ENCODE results near the gene MCM3AP.

Gene MCM3AP

DNA sequence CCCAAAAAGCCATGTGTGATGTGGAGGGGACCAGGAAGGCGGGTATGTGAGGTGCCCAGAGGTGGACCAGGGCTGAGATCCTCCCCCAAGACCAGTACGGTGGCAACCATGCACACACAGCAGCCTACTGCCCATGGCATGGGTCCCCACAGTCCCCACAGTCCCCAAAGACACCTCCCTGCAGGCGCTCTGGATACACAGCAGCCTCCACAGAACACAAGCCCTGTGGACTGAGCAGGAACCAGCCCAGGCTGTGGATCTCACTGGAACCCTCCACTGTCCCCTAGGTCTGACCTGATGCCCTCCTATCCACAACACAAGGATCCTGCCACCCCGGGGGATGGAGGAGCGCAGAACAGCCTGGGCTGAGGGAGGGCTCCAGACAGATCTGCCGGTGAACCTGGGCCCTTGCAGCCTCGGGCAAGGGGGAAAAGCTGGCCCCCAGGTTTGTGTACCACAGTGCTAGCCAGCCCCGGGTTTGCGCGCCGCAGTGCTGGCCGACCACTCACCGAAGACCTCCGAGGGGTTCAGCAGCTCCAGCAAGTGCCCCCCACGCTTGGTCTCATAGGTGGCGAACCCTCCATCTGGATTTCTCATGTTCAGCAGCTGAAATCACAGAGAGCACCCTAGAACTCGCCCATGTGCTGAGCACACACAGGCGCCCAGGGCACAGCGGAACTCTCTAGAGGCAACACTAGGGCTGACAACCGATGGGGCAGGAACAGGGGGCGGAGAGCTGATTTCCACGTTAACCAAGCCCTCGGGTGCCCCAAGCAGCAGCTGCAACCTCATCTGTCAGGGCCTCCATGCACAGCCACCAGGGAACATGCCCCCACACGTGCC is 79.0 kb downstream of the MCM3AP start:
- no peak for TF ChIP-seq GATA2 (IDR thresholded peaks at IDR 0.05; ENCODE audit: low read depth, low read length)
- TF ChIP-seq GATA3 (IDR thresholded peaks at IDR 0.05; ENCODE audit: low read depth, low read length), result no peak

DNA sequence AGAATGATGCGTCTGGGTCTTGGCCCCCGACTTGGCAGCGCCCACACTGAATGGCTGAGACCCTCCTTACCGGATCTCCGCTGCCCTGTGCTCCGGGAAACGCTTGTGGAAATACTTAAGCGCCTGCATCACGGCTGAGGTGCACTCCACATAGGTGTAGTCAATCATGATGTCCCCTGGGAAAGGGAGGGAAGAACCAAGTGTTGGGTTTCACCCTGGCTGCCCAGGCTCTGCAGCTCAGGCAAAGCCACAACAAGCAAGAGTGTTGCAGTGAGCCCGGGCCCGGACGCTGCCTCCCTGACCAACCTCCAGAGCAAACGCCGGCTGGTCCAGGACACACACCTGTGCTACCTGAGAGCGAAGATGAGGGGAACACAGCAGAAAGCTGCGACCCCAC is 79.6 kb downstream of the MCM3AP start:
- TF ChIP-seq GATA2 (IDR thresholded peaks at IDR 0.05; ENCODE audit: low read depth, low read length), result no peak
- no peak for TF ChIP-seq GATA3 (IDR thresholded peaks at IDR 0.05; ENCODE audit: low read depth, low read length)

DNA sequence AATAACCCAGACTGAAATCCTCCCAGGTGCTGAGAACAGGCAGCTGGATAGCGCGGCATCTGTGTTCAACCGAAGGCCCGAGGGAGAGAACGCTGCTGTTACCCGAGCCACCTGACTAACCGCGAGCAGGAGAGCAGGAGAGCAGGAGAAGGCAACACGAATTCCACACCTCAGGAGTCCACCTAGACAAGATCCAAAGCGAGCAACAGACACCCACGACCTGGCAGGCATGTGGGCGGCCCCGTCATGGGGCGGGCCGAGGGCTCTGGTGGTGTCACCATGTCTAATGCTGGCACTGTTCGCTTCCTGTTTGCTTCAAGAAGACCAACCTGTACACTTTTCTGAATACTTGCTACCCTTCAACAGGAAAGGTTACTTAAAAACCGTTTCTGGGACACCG is 80.2 kb downstream of the MCM3AP start:
- no peak for TF ChIP-seq GATA3 (IDR thresholded peaks at IDR 0.05; ENCODE audit: low read depth, low read length)
- no peak for TF ChIP-seq GATA2 (IDR thresholded peaks at IDR 0.05; ENCODE audit: low read depth, low read length)

DNA sequence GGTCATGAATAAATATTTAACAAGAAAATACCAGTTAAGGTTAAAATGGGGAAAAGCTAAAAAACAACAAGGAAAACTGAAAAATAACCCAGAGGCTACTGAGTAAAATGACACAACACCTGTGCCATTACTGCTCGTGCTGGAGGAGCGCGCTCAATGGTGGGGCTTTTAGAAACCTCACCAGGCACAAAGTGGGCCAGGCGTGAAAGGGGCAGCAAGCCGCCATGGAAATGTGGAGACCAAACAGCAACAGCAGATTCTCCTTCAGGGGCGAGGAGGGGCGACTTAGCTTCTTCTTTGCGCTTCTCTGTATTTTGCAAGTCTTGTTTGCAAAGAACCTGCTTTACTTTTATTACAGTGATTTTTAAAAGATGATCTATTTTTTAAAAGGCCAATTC is 82.2 kb downstream of the MCM3AP start:
- TF ChIP-seq GATA3 (IDR thresholded peaks at IDR 0.05; ENCODE audit: low read depth, low read length), result no peak
- TF ChIP-seq GATA2 (IDR thresholded peaks at IDR 0.05; ENCODE audit: low read depth, low read length), result no peak

DNA sequence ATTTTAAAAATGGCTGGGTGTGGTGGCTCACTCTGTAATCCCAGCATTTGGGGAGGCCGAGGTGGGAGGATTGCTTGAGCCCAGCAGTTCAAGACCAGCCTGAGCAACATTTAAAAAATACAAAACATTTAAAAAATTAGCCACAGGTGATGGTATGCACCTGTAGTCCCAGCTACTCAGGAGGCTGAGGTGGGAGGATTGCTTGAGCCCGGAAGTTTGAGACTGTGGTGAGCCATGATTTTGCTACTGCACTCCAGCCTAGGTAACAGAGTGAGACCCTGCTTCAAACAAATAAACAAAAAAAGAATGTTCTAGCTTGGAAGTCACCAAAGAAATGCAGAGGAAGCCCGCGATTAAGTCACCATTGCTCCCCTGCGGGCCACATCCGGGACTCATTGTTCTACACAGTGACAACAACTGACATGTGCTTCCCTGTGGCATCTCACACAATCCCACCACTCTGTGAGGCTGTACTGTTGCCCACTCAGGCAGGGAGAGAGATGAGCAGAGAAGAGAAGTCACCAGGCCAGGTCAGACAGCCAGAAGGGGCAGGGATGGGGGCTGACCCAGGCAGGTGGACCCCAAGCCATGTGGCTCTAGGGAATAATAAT is 82.7 kb downstream of the MCM3AP start:
- TF ChIP-seq GATA3 (IDR thresholded peaks at IDR 0.05; ENCODE audit: low read depth, low read length) (no peak), GATA2 (IDR thresholded peaks at IDR 0.05; ENCODE audit: low read depth, low read length) (no peak)

DNA sequence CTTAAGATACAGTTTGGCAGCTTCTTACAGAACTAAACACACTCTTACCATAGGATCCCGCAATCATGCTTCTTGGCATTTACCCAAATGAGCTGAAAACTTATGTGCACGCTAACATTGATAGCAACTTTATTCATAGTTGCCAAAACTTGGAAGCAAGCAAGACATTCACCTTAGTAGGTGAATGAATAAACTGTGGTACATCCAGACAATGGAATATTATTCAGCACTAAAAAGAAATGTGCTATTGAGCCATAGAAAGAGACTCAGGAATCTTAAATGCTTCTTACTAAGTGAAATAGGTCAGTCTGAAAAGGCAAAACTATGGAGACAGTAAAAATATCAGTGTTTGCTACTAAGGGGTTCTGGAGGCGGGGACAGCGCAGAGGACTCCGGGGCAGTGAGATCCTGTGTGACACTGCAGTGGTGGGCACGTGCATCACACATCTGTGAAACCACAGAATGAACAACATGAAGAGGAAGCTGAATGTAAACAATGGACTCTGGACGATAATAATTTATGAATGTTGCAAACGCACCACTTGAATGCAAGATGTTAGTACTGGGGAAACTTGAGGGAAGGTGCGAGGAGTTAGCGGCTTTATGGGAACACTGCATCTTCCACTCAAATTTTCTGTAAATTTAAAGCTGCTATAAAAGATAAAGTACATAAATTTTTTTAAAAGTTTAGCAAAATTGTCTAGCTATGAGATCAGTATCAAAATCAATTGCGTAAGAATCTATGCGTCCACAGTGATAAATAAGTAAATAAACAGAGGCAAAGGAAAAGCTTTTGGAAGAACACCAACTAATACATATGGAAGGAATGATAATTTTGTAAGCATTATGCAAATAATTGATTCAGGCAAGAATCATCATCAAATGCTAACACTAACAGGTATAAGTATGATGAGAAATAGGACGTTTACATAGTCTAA is 85.7 kb downstream of the MCM3AP start:
- TF ChIP-seq GATA2 (IDR thresholded peaks at IDR 0.05; ENCODE audit: low read depth, low read length) (no peak), GATA3 (IDR thresholded peaks at IDR 0.05; ENCODE audit: low read depth, low read length) (no peak)

DNA sequence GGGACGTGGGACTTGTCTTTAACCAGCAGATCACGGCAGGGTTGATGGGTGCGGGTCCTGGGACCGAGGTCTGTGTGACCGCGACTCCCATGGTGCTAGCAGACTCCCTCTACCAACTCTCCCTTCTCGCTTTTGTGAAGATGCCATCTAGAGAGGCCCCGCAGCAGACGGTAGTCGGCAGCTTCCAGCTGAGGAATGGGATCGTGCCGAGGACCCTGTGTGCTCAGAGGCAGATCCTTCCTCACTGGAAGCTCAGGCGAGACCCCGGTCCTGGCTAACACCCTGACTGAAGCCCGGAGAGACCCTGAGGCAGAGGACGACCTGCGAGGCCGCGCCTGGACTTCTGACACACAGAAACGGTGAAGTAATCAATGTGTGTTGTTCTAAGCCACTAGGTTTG is 88.7 kb downstream of the MCM3AP start:
- no peak for TF ChIP-seq GATA2 (IDR thresholded peaks at IDR 0.05; ENCODE audit: low read depth, low read length)
- TF ChIP-seq GATA3 (IDR thresholded peaks at IDR 0.05; ENCODE audit: low read depth, low read length), result no peak

DNA sequence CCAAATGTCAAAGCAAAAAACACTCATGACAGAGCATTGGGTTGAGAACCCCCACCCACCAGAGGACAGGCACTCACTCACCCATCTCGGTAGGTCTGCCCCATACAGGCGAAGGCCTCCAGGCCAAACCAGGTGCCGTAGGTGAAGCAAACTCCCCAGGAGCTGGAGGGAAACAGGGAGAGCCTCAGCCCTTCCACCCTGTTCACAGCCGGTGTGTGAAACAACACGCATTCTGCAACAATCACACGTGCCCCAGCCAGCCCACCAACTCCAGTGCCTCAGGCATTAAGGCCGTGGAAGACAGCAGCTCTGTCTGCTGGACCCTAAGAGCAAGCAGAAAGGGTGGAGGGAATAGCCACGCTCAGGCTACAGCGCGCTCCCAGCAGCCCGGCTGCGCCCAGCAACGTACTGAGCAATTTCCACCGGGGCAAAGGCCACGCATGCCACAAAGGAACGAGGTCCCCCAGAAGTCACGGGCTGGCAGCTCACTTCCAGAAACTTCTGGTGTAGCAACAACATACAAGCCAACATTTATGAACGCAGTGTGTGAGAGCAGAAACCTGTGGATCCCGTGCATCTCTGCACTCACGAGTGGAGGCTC is 89.7 kb downstream of the MCM3AP start:
- TF ChIP-seq GATA3 (IDR thresholded peaks at IDR 0.05; ENCODE audit: low read depth, low read length) (no peak), GATA2 (IDR thresholded peaks at IDR 0.05; ENCODE audit: low read depth, low read length) (no peak)

DNA sequence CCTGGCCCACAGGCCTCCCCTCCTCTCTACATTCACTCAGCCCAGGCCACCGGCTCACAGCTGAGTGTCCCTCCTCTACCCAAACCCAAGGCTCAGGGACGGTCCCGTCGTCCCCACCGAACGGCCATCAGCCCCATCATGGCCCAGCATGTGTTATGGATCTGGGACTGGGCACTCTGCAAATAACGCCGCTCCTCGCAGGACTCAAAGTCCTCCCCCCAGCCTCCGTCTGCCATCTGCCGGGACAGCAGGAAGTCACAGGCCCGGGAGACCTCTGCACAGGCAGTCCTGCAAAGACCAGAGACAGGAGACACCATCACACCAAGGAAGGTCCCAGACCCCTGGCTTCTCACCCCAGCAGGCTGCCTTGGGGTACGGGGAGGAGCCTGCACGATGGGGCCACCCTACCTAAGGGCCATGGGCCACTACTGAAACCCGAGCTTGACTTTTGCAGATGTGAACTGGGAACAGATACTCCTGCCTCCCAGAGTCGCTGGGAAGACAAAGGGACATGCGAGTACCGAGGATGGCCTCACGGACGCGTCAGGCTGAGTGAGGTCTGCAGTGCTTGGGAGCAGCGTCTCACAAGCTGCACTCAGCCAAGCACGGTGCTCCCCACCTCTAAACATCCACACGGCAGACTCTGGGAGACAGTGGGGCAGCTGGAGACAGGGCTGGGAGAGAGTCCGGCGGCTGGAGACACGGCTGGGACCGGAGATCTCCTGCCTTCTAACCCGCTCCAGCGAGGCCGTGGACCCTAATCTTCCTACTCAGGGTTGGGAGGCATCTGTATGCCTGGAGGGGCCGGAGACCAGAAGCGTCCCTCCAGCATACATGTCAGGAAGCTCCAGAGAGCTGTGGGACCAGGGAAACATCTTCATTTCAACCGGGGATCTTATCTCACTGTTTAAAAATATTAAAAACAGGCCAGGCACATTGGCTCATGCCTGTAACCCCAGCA is 90.8 kb downstream of the MCM3AP start:
- TF ChIP-seq GATA3 (IDR thresholded peaks at IDR 0.05; ENCODE audit: low read depth, low read length) (no peak), GATA2 (IDR thresholded peaks at IDR 0.05; ENCODE audit: low read depth, low read length) (peak; percentile 72)

DNA sequence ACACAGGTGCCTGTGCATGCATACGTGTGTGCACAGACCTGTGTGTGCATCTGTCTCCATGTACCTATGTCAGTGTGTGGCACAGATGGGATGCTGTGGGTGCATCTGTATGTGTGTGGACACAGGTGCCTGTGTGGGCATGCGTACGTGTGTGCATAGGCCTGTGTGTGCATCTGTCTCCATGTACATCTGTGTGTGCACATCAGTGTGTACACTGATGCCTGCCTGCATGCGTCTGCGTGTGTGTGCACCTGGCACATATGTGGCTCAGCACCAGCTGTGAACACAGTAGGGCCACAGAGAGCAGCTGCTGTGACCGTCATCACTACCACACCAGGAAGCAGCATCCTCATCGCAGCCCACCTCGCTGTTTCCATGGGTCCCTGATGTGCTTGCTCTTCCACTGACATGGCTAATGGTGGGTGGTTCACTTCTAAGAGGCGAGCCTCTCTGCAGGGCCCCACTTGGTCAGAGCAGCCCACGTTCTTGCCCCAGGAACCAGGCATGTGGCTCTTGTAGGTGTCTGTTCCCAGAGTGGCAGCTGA is 91.5 kb downstream of the MCM3AP start:
- no peak for TF ChIP-seq GATA2 (IDR thresholded peaks at IDR 0.05; ENCODE audit: low read depth, low read length)
- TF ChIP-seq GATA3 (IDR thresholded peaks at IDR 0.05; ENCODE audit: low read depth, low read length), result no peak

DNA sequence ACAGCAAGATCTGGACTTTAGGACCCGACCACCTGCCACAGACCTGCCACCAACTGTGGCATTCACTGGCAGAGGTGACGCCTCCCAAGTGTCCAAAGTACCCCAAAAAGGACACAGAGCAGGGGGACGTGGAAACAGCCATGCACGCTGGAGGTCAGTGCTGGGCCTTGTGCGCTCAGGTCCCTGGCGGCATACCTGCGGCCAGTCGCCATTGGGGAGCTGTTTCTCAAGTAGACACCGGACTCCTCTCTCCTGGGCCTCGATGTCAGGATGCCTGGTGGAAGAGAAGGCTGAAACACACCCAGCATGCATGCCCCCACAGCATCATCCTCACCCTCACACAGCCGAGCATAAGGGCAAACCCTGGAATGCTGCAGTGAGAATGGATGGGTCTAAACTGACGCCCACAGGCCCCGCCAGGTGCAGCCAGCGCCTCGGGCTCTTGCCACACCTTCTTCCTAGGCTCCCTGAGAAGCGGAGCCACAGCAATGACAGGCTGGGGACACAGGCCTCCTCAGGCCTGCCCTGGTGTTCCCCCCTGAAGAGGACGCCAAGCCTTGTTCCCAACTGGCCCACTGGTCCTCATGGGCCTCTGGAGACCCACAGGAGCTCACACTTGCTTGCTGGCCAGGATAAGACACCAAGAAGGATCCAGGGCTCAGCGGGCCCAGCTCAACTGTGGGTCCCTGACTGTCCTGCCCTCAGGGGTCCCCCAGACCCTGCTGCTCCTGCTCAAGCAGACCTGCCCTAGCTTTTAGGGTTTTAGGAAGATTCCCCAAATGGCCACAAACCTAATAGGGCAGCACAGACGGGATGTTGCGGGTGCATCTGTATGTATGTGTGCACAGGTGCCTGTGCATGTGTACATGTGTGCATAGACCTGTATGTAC is 93.5 kb downstream of the MCM3AP start:
- TF ChIP-seq GATA2 (IDR thresholded peaks at IDR 0.05; ENCODE audit: low read depth, low read length), result no peak
- no peak for TF ChIP-seq GATA3 (IDR thresholded peaks at IDR 0.05; ENCODE audit: low read depth, low read length)

DNA sequence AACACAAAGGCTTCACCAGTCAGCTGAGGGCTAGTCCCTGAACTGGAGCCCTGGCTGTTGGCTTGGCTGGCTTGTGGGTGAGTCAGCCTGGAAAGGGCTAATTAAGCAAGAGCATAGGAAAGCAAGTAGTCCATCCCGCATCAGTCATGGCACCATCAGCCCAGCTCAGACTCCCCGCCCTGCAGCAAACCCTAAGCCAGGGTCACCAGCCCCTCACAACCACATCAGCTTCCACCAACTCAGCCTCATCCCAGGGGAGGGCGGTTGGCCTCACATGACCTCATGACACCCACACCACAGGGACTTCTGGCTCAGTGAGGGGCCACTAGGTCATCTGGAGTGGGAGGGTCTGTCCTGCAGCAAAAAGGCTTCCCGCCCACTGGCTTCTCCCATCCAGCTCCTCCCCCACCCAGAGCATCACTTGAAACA is 94.1 kb downstream of the MCM3AP start:
- TF ChIP-seq GATA3 (IDR thresholded peaks at IDR 0.05; ENCODE audit: low read depth, low read length) (no peak), GATA2 (IDR thresholded peaks at IDR 0.05; ENCODE audit: low read depth, low read length) (no peak)

All from SH-SY5Y (cell line).